ENCODE results near the gene HMGB2.

HMGB2 gene

DNA sequence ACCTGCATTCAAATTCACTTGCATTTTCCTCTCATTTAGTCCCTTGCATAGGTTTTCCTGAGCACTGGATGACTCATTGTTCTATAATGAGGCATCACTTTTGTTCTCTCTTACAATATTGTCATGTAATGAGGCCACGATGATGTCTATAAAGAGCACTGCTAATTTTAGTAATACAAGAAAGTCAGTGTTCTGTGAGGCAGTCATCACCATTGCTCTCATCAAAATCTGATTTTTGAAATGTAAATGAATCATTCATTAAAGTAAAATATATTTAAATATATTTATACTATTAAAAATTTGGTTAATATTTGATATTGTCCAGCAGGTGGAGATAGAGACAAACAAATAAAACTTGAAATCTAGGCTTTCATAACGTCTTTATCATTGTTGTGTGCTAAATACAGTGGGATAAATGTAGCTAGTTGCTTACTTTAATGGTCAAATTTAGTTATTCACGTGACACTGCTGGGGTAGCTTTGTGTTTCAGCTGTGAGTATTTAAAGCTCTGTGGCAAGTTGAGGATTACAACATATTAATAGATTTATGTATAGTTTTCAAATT, 15.4 kb downstream of the HMGB2 start:
- TF ChIP-seq, protein P1, sequence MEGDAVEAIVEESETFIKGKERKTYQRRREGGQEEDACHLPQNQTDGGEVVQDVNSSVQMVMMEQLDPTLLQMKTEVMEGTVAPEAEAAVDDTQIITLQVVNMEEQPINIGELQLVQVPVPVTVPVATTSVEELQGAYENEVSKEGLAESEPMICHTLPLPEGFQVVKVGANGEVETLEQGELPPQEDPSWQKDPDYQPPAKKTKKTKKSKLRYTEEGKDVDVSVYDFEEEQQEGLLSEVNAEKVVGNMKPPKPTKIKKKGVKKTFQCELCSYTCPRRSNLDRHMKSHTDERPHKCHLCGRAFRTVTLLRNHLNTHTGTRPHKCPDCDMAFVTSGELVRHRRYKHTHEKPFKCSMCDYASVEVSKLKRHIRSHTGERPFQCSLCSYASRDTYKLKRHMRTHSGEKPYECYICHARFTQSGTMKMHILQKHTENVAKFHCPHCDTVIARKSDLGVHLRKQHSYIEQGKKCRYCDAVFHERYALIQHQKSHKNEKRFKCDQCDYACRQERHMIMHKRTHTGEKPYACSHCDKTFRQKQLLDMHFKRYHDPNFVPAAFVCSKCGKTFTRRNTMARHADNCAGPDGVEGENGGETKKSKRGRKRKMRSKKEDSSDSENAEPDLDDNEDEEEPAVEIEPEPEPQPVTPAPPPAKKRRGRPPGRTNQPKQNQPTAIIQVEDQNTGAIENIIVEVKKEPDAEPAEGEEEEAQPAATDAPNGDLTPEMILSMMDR (IDR thresholded peaks at IDR 0.05): no peak

DNA sequence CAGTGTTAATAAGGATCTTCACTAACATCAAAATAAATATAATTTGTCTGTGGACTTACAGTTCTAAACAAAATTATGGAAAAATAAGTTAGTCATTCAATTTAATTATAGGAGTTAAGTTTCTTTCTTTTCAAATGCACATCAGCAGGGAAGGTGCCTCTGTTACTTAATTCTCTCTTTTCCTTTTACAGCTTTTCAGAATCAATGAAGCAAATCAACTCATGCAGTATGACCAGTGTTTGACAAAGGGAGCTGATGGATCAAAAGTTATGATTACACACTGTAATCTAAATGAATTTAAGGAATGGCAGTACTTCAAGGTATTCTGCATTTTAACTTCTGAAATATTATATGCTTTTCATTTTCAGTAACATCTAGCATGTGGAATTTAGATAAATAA, 15.9 kb downstream of the HMGB2 start:
- TF ChIP-seq, protein P1 (IDR thresholded peaks at IDR 0.05): no peak

DNA sequence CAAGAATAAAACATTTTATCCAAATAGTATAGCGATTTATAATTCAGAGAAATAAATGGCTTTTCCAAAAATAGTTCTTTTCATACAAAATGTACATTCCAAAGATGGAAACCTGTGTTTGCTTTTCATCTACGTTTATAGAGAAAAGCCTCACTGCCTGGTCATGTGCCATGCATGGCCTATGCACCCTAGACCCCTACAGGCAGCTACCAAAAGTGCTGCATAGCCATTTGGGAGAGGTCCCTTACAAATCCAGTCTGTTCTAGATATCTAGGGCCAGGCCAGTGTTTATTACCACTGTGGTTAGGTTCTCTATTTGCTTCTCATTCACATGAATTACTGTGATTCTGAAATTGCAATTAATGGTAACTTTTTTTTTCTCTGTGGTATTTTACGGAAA, 17.2 kb downstream of the HMGB2 start:
- TF ChIP-seq, protein P1 (IDR thresholded peaks at IDR 0.05): no peak

DNA sequence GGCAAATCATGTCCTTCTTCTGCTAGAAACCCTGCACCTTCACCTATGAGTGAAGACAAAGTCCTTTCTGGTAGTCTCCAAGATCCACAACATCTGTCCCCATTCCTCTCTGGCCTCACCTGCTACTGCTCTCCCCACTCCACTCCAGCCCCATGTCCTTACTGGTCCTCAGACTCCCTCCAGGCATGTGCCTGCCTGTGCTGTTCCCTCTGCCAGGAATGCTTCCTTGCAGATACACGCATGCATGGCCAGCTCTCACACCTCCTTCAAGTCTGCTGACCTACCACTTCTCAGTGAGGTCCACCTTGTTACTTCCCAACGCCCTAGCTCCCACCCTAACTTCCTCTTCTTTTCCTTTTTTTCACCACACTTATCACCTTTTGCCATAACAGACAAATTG, 18.1 kb downstream of the HMGB2 start:
- TF ChIP-seq, protein P1 (IDR thresholded peaks at IDR 0.05): no peak

DNA sequence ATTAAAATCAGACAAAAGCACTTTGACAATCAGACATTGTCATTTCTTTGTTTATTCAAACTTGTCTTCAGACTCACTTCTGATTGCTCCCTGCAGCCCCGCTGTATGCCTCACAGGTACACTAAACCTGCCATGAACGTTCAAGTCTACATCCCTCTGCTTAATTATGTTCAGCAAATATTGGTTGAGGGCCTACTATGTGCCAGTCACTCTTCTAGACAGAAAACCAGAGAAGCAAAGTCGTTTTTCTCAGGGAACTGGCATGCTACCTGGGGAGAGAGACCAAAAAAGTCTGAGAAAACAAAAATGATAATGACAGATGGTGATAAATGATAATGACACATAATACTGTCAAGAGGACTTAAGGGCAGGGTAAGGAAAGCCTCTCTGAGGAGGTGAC, 19.4 kb downstream of the HMGB2 start:
- TF ChIP-seq, protein P1 (IDR thresholded peaks at IDR 0.05): no peak

DNA sequence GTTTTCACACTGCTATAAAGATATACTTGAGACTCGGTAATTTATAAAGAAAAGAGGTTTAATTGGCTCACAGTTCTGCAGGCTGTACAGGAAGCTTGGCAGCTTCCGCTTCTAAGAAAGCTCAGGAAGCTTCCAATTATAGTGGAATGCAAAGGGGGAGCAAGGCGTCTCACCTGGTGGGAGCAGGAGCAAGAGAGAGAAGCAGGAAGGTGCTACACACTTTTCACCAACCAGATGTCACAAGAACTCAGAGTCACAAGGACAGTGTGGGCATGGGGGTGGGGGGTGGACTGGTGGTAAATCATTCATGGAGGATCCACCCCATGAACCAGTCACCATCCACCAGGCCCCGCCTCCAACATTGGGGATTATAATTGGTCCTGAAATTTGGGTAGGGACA, 22.8 kb downstream of the HMGB2 start:
- TF ChIP-seq, protein P1 (IDR thresholded peaks at IDR 0.05): no peak

DNA sequence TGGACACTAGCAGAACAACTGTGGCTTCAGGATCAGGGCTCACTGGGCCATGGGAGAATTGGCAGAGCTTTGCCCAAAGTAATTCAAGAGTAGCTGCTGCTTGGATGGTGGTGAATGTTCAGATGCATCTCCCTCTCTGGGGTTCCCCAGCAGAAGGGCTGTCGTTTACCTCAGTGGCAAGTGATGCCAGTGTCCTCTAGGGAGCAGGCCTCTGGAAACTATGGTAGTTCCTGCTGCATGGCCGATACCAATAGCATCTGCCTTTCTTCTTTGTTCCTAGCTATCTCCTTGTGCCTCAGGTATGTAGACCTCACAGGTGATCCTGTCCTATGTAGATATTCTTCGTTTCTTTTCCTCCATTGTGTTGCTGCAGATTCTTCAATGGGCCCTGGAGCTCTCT, 26.4 kb downstream of the HMGB2 start:
- TF ChIP-seq, protein P1 (IDR thresholded peaks at IDR 0.05): no peak
